Measurements from ENCODE around the gene CEACAM16.
A peak's percentile ranks its signal among the peaks of the same experiment; 100 is the strongest.

DNA sequence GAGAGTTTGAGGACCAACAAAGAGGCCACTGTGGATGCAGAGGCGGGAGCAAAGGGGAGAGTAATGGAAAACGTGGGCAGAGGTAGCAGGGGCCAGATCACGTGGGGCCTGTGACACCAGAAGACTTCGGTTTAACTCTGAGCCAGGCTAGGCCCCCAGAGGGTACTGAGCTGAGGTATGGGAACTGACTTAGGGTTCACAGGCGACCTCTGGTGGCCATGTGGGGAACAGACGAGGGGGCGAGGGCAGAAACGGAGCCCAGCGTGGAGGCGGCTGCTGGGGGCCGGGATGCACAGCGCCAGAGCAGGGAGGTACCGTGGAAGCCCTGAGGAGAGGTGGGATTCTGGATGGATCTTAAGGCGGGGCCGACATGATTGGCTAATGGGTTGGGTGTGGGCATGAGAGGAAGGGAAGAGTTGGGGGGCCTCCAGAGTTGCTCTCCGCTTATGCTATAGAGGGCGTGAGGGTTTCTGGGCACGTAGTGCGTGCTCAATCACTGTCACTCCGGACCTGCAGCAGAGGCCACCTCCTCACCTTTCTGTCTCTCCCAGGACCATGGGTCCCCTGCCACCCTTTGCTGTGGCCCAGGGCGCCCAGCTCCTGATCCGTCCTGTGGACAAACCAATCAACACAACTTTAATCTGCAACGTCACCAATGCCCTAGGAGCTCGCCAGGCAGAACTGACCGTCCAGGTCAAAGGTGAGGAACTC, 41.6 kb upstream of the CEACAM16 start:
- TF ChIP-seq EZH2 (IDR thresholded peaks at IDR 0.05; ENCODE audit: low read length), result no peak
- TF ChIP-seq, protein P1, sequence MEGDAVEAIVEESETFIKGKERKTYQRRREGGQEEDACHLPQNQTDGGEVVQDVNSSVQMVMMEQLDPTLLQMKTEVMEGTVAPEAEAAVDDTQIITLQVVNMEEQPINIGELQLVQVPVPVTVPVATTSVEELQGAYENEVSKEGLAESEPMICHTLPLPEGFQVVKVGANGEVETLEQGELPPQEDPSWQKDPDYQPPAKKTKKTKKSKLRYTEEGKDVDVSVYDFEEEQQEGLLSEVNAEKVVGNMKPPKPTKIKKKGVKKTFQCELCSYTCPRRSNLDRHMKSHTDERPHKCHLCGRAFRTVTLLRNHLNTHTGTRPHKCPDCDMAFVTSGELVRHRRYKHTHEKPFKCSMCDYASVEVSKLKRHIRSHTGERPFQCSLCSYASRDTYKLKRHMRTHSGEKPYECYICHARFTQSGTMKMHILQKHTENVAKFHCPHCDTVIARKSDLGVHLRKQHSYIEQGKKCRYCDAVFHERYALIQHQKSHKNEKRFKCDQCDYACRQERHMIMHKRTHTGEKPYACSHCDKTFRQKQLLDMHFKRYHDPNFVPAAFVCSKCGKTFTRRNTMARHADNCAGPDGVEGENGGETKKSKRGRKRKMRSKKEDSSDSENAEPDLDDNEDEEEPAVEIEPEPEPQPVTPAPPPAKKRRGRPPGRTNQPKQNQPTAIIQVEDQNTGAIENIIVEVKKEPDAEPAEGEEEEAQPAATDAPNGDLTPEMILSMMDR (optimal IDR thresholded peaks at IDR 0.05 in 1 of 3, IDR thresholded peaks at IDR 0.05 in 1 of 3, conservative IDR thresholded peaks at IDR 0.05 in 1 of 3; ENCODE audit: extremely low read depth in 1 of 3, insufficient read depth in 2 of 3, low read length in 3 of 3), result peak; percentile 88 to 95 (median 91)
